Kasumi-1 (cell line): ENCODE measurements around the gene TBPL1.

Source experiments
- DNase-seq, 2 experiments: peaks; one replicate each; lab custom pipeline; 2025; lab: John Stamatoyannopoulos, UW

The TBPL1 gene

GRCh38 chr6:134007077-134007476 lies 54.1 kb downstream of the TBPL1 start:
- DNase-seq: no peak

- DNase-seq: no peak
Observed at GRCh38 chr6:134009876-134010275, 56.9 kb downstream of the TBPL1 start.

DNA sequence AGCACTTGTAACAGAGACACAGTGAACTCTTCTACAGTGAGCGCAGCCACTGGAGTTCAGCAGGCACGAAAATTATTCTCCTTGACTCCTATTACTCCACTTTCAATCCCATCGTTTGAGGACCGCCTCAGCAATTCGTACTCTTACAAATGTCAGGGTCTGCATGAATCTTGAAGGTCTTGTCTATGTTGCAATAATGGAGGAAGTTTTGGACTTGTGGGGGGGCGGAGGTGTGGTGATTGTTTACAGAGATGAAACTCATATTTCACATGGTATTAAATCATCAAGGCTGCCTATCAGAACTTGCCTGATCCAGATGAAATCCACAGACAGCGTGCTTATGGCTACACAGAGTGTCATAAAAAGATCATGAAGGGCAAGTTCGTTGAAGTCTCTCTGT lies 57.4 kb downstream of the TBPL1 start:
- no peak for DNase-seq

- DNase-seq: no peak
Observed at GRCh38 chr6:134010974-134011373, 58.0 kb downstream of the TBPL1 start.

GRCh38 chr6:134014588-134015137 lies 61.6 kb downstream of the TBPL1 start:
- DNase-seq: no peak

GRCh38 chr6:134015719-134016557 lies 62.9 kb downstream of the TBPL1 start:
- DNase-seq: no peak

DNA sequence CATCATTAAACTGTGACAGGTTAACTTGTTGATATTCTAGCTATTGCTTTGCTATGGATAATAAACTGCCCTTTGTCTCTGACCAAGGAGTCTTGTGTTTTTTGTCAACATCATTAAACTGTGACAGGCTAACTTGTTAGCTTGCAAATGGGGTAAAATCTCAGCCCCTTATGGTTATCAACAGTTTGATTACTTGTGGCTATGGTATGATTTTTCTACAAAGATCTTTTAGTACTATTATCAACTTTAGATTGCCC lies 63.5 kb downstream of the TBPL1 start:
- no peak for DNase-seq

DNA sequence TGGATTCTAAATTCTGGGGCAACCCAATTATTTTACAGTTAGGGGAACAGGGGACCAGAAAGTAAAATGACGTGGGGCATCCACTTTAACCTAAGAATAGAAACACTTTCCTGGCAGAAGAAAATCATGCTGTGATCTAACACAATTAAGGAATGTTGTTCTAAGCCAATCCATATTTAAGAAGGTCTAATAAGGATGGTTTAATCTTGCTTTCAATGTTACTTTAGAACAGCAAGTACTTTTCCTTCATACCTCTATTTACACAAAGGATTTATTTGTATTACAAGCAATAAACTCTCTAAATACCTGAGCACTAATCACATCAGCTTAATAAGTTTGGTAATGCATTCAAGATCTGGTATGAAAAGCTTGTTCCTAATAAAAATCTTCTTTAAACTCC lies 67.0 kb downstream of the TBPL1 start:
- no peak for DNase-seq

GRCh38 chr6:134020543-134020942 lies 67.5 kb downstream of the TBPL1 start:
- no peak for DNase-seq

DNA sequence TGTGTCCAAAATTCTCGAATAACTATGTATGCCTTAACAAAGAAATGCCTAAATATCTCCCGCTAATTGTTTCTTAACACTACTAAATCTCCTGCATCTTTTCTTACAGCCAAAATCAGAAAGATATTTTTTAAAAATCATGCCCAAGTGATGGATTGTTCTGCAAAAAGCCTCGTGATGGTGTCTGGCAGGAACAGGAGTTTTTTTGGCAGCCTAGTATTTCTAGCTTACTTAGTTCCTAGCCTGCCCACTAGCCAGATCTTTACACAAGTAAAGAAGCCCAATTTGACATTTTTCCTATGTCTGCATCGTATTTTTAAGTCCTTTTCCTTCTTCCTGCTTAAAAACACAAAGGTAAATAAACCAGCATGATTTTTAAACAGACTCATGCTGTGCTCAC lies 67.9 kb downstream of the TBPL1 start:
- DNase-seq: no peak

DNA sequence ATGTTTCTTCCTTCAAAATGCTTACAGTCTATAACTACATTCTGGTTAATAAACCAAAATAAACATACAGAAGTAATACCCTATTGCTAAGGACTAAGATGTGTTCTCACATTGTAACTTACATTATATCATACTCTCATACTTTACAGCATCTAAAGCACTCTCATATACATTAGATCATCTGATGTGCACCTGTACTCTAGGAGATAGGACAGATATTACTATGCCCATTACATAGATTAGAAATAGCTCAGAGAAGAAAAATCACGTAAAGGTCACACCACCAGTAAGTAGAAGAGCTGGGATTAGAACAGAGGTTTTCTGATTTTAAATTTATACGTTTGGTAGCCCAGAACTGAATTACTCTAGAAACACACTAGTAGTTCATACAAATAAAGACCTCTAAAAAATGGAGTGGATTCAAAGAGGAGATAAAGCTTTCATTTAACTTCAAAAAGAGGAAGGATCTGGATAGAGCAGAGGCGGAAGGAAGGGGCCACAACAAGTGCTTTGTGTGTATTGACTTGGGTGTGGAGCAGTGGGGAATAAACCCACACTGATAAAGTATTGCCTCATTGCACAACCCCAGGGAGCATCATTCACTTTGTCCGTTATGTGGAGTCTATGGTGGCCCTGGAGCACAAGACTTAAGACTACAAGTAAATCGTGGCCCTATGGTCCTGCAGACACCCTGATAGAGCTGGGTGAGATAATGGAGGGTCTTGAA lies 68.5 kb downstream of the TBPL1 start:
- DNase-seq: peak; percentile 96 to 98

DNA sequence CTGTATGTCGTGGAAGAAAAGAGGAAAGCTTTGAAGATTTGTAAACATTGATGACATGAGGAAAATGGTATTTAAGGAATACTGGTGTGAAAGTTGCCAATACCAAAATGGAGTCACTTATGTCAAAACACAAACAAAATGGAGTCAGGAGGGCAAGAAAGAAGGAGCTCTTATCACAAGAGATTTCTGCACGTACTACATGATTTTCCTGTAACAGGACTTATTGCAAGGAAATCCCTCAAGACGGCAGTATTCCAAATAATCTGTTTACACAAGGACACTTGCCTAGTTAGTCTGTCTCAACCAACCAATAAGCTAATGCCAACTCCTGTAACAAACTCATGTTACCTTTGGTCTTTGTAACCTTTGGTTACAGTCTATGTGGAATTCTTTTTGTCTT lies 69.6 kb downstream of the TBPL1 start:
- no peak for DNase-seq

DNA sequence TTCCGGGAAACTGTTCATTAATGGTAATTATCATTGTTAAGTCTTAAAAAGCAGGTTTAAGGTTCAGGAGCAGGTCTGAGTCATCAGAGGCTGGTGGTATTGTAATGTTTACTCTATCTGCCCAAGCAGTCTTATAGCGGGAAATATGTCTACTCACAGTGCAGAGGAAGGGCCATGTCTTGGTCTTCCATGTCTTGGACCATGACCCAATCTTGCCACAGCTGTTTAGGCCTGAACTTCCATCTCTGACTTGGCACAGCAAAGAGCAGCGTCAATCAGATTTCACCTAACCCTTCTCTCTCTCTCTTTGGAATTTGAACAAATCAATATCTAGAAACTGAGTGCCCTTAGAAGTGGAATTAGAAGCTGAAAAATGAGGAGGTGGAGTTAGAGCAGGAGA lies 73.6 kb downstream of the TBPL1 start:
- DNase-seq: no peak

DNA sequence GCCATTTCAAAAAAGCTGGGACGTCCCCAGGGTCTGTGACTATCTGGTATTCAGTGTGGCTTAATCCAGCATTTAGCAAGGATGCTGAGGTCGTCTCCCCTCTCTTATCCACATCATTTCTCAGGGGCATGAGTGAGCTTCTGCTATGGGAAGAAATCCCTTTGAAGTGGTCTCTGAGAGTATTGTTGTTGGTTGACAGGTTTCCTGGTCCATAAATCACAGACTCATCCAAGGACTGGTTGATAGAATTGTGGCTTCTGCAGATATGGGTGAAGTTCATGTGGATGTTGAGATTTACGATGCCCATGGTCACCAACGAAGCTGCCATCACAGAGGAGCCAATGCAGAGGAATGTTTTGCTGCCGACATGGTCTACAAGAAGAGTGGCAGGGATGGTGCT lies 75.4 kb downstream of the TBPL1 start:
- DNase-seq: no peak

- no peak for DNase-seq
Observed at GRCh38 chr6:134029495-134030455, 76.8 kb downstream of the TBPL1 start.

GRCh38 chr6:134031696-134032255 lies 78.8 kb downstream of the TBPL1 start:
- DNase-seq: no peak

GRCh38 chr6:134034478-134034877 lies 81.5 kb downstream of the TBPL1 start:
- no peak for DNase-seq

DNA sequence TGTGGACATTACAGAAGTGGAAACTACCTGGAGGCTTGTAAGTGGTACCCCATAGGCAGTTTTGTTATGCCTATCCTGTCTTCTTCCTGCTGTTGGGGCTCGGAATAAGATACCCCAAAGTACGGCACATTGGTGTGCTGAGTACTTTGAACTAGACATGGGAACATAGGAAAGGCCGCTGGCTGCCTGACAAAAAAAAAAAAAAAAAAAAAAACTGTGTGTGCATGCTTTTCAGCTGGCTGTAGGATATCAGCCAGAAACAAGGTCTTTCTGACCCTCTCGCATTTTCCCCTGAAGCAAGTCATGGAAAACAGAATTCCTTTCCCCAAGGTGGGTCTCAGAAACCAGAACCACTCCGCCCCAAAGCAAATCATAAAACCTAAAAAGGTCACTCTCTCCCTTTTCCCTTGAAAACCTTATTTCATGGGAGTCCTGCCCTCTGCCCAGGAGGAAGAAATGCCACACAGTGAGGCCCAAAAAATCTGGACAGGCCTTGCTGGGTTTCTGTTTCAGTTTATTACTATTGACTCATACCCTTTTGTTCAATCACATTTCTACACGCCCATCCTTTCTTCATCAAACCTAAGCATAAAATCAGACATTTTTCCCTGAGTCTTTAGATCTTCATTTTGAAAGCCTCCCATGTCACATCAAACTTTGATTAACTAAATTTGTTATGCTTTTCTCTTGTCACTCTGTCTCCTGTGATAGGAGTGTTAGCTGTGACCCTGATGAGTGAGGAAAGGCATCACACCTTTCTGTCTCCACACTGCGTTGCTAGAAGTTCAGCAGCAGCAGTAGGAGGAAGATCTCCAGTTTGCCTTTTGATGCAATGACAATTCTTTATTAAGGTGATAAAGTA lies 82.2 kb downstream of the TBPL1 start:
- DNase-seq: no peak

DNA sequence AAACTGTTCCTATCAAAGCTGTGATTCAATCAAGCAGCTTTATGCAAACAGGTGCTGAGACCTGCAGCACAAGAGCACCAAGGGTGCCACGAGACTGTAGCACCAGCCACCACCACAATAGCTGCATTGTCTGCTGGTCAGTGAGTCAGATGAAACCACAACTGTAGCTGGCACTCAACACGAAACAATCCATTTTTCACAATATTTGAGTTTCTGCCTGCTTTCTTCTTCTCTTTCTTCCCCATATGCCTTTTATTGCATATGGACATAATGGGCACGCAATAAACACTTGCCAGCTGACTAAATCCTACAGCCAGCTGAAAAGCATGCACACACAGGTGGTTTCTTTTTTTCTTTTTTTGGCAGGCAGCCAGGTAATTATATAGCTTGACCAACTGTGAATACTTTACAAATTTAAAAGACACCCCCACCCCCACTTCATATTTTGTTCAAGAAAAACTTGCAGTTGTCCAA lies 82.8 kb downstream of the TBPL1 start:
- no peak for DNase-seq

DNA sequence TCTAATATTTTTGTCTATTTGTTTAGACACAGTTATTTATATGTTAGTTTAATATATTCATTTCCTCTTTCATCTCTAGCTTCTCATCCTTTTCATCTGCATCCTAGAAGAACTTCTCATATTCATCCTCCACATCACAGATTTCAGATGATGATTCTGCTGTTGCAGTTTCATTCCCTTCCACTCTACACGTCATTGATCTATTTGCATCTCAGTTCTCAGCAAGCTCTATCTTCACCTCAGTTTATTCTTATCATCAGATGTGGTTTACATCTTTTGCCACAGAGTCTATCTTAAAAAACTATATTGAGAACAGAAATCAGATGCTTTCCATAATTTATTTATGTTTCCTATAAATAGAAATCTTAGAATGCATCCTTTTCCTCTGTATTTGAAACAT lies 86.1 kb downstream of the TBPL1 start:
- DNase-seq: no peak
